Suprapubic skin (tissue), 3 donors: ENCODE measurements around the gene TFPI.

Source experiments
- POLR2A ChIP-seq, 2 donors: fragments of 450-650 bp; IDR thresholded peaks; one replicate each; pipeline ENCODE4 v1.6.1; 2017; ENCODE audit warnings: antibody characterized with exemption in 2 of 2, mild to moderate bottlenecking in 2 of 2, moderate library complexity in 2 of 2
- TF ChIP-seq, protein P1 (sequence below), 2 donors: fragments of 200-600 bp in 1 of 2; fragments of 450-650 bp in 1 of 2; sonication (generic) in 1 of 2; IDR thresholded peaks; one replicate each; pipeline ENCODE4 v1.5.1; 2016 to 2019; ENCODE audit warnings: antibody characterized with exemption in 2 of 2, mild to moderate bottlenecking in 1 of 2, moderate library complexity in 1 of 2

DNA sequence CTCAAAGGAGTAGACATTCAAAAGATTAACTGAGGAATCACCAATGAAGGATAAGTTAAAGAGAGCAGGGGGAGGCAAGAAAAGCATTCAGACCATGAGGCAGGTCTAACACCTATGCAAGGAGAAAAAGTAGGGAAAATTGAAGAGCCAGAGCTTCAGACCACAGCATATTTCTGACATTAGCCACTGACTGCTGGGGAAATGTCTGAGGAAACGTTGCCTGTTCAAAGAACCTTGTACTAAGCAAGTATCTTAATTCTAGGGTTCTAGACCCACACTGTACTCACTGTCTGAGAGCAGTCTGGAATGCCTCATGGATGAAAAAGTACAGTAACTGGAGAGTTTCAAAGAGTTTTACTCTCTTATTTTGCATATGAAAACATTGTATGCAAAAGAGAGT lies 39.5 kb upstream of the TFPI start:
- no peak for TF ChIP-seq POLR2A (IDR thresholded peaks at IDR 0.05)
- TF ChIP-seq, protein P1, sequence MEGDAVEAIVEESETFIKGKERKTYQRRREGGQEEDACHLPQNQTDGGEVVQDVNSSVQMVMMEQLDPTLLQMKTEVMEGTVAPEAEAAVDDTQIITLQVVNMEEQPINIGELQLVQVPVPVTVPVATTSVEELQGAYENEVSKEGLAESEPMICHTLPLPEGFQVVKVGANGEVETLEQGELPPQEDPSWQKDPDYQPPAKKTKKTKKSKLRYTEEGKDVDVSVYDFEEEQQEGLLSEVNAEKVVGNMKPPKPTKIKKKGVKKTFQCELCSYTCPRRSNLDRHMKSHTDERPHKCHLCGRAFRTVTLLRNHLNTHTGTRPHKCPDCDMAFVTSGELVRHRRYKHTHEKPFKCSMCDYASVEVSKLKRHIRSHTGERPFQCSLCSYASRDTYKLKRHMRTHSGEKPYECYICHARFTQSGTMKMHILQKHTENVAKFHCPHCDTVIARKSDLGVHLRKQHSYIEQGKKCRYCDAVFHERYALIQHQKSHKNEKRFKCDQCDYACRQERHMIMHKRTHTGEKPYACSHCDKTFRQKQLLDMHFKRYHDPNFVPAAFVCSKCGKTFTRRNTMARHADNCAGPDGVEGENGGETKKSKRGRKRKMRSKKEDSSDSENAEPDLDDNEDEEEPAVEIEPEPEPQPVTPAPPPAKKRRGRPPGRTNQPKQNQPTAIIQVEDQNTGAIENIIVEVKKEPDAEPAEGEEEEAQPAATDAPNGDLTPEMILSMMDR (IDR thresholded peaks at IDR 0.05): no peak
